OCI-LY7 (cell line): ENCODE measurements around the gene SLC5A11. TPM values are rescaled to one million over a fixed set of nuclear protein-coding genes. Genes with fewer than 3 reads are reported as not detected.

Experiments used
- BruUV-seq: library from RNA; stranded (reverse); fragments of 400-500 nt; replicated peaks from 2 replicates; lab custom pipeline; 2021; lab: Mats Ljungman, UMichigan
- CTCF ChIA-PET: fragments of 300-600 bp; sonication (Branson Sonifier 250); formaldehyde crosslinking; loops from one replicate; lab custom pipeline; 2022; ENCODE audit warnings: antibody characterized with exemption; ENCODE audit not compliant: unreplicated experiment; lab: Charles Lee
- POLR2A ChIA-PET: fragments of 300-600 bp; sonication (Branson Sonifier 250); formaldehyde crosslinking; loops from one replicate; lab custom pipeline; 2022; ENCODE audit warnings: antibody characterized with exemption; lab: Charles Lee
- DNase-seq: peaks from one replicate; pipeline ENCODE4 v3.0.0-alpha.2; 2015; ENCODE audit warnings: low spot score
- H2AFZ ChIP-seq: fragments of 200-600 bp; sonication (generic), shearing (Covaris generic); 2 replicates; pipeline ENCODE4 v1.6.1; 2014; ENCODE audit warnings: mild to moderate bottlenecking, antibody characterized with exemption, low read length, moderate library complexity
- H3K27ac ChIP-seq: fragments of 200-600 bp; sonication (generic); 2 replicates; pipeline ENCODE4 v1.5.1; 2014; ENCODE audit warnings: mixed run types, low read depth, mild to moderate bottlenecking, moderate library complexity, low read length, inconsistent platforms; ENCODE audit not compliant: poor library complexity, severe bottlenecking
- H3K36me3 ChIP-seq: fragments of 200-600 bp; sonication (generic); 2 replicates; pipeline ENCODE4 v1.6.1; 2014; ENCODE audit warnings: mild to moderate bottlenecking, antibody characterized with exemption, low read length, moderate library complexity, mixed read lengths; ENCODE audit not compliant: insufficient read depth
- H3K4me1 ChIP-seq: fragments of 200-600 bp; sonication (generic); 2 replicates; pipeline ENCODE4 v1.5.1; 2014; ENCODE audit warnings: mild to moderate bottlenecking, low read length; ENCODE audit not compliant: insufficient read depth, poor library complexity, severe bottlenecking
- H3K4me2 ChIP-seq: fragments of 200-600 bp; sonication (generic); 2 replicates; pipeline ENCODE4 v1.6.1; 2014; ENCODE audit warnings: mild to moderate bottlenecking, low read length
- H3K4me3 ChIP-seq: fragments of 200-600 bp; sonication (generic); 2 replicates; pipeline ENCODE4 v1.5.1; 2014; ENCODE audit warnings: mild to moderate bottlenecking, low read depth, low read length; ENCODE audit not compliant: poor library complexity, severe bottlenecking
- H3K79me2 ChIP-seq: fragments of 200-600 bp; sonication (generic); 2 replicates; pipeline ENCODE4 v1.6.1; 2016; ENCODE audit warnings: low read depth, mild to moderate bottlenecking, low read length, moderate library complexity, mixed read lengths; ENCODE audit not compliant: insufficient read depth
- H3K9me2 ChIP-seq: fragments of 200-600 bp; sonication (generic); 2 replicates; pipeline ENCODE4 v1.6.1; 2016; ENCODE audit warnings: mild to moderate bottlenecking, low read length, mixed read lengths; ENCODE audit not compliant: insufficient read depth
- H3K9me3 ChIP-seq: fragments of 200-600 bp; sonication (generic); 2 replicates; pipeline ENCODE4 v1.6.1; 2014; ENCODE audit warnings: mild to moderate bottlenecking, mixed run types, low read length, mixed read lengths
- H4K20me1 ChIP-seq: fragments of 200-600 bp; sonication (generic); 2 replicates; pipeline ENCODE4 v1.6.1; 2014; ENCODE audit warnings: mild to moderate bottlenecking, antibody characterized with exemption, low read length, moderate library complexity, mixed read lengths; ENCODE audit not compliant: insufficient read depth
- CTCF ChIP-seq: fragments of 200-600 bp; sonication (generic); conservative IDR thresholded peaks from 2 replicates; pipeline ENCODE4 v1.5.1; 2014; ENCODE audit warnings: mild to moderate bottlenecking, antibody characterized with exemption, low read length, moderate library complexity, mixed read lengths
- EZH2phosphoT487 ChIP-seq: fragments of 200-600 bp; sonication (generic); IDR thresholded peaks from 2 replicates; pipeline ENCODE4 v1.6.1; 2018; ENCODE audit warnings: low read depth, borderline replicate concordance, mild to moderate bottlenecking, mixed run types, antibody characterized with exemption, low read length, moderate library complexity, mixed read lengths
- intact Hi-C: fragments of 100-400 bp; cut with micrococcal nuclease; formaldehyde crosslinking; loops from one replicate; pipeline ENCODE4 v1.10.0; 2022; ENCODE audit not compliant: unreplicated experiment
- total RNA-seq, 2 experiments: library from RNA; depleted of rRNA in 1 of 2; stranded (reverse); fragments of >200 nt in 1 of 2; shearing (Covaris generic) in 1 of 2; gene quantifications; 2 replicates each; pipeline ENCODE4 v1.2.3, GENCODE V29; 2014 to 2022

SLC5A11 gene
- total RNA-seq, 2 experiments from 2014 or later = 1.0 TPM

GRCh38 chr16:24816688-24817087 lies 29.1 kb upstream of the SLC5A11 start:
- Histone ChIP-seq H3K9me3 (no peaks in the 10 kb centered on the region), H2AFZ (no peak overlapping the region), H3K36me3 (peaks cover 94% of the 10 kb centered on the region), H3K4me3 (no peak overlapping the region), H3K79me2 (no peaks in the 10 kb centered on the region), H3K27ac (no peak overlapping the region), H3K9me2 (no peaks in the 10 kb centered on the region), H3K4me1 (no peaks in the 10 kb centered on the region), H3K4me2 (no peak overlapping the region), H4K20me1 (no peaks in the 10 kb centered on the region)
- ChIA-PET CTCF (no interaction called here), POLR2A (interaction anchor here (0.6 kb wide), 1 partner anchor 24 kb away, joined by 7 read pairs; no protein-coding TSS in a partner anchor)
- intact Hi-C loops = loop anchor here (10.0 kb wide), 1 partner anchor 252 kb away; no protein-coding TSS in a partner anchor
- DNase-seq = no peak
- BruUV-seq = no TSS peak
- TF ChIP-seq EZH2phosphoT487 (no peak), CTCF (no peak)

DNA sequence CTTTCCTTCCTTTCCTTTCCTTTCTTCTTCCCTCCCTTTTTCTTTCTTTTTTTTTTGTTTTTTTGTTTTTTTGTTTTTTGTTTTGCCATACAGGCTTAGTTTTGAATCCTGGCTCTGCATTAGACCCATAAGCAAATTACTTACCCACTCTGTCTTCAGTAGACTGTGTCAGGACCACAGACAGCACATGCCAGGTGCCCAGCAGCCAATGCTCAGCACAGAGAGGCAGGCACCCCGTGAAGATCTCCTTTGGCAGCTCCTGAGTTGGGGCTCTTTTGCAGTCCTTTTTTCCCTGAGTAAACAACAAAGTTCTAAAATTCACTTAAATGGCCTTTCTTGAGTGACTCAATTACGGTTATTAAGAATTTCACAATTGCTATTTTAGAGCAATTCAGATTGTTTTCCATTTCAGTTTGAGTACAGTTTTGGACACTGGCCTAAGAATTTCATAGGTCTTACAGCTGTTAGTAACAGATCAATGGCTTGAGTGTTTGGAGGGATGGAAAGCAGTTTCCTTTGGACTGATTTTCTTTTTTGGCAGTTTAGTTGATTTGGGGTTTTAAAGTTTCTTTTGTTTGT lies 26.2 kb upstream of the SLC5A11 start:
- intact Hi-C loops = loop anchor here (10.0 kb wide), 1 partner anchor 255 kb away; no protein-coding TSS in a partner anchor
- no peak overlapping the region for H3K4me2 ChIP-seq
- no peaks in the 10 kb centered on the region for H3K9me2 ChIP-seq
- no peaks in the 10 kb centered on the region for H3K9me3 ChIP-seq
- no peaks in the 10 kb centered on the region for H3K79me2 ChIP-seq
- no peaks in the 10 kb centered on the region for H4K20me1 ChIP-seq
- H3K4me1 ChIP-seq = no peaks in the 10 kb centered on the region
- no peak overlapping the region for H2AFZ ChIP-seq
- no peak overlapping the region for H3K4me3 ChIP-seq
- no TSS peak for BruUV-seq
- ChIA-PET CTCF (no interaction called here), POLR2A (no interaction called here)
- no peak for TF ChIP-seq CTCF
- no peak for TF ChIP-seq EZH2phosphoT487
- H3K27ac ChIP-seq = no peak overlapping the region
- DNase-seq = no peak
- H3K36me3 ChIP-seq = peaks cover 97% of the 10 kb centered on the region

DNA sequence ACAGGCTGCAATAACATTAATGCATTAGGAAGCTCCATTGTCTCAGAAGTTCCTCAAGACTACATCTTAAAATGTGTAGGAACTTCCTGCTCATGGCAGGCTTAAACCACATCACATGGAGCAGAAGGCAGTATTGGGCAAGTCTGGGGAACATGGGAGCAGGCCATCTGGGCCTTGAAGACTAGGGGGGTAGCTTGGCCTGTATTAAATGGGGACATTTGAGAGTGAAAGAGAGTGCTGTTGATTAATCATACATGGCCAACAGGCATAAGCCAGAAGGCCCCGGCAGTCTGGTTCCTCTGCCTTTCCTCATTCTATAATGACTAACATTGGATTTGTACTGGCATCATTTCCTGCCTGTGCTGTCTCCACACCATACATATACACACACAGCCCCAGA lies 25.2 kb upstream of the SLC5A11 start:
- Histone ChIP-seq H4K20me1 (no peaks in the 10 kb centered on the region), H2AFZ (no peak overlapping the region), H3K4me3 (no peak overlapping the region), H3K36me3 (peaks cover 97% of the 10 kb centered on the region), H3K4me2 (no peak overlapping the region), H3K9me2 (no peaks in the 10 kb centered on the region), H3K4me1 (no peaks in the 10 kb centered on the region), H3K27ac (no peak overlapping the region), H3K9me3 (no peaks in the 10 kb centered on the region), H3K79me2 (no peaks in the 10 kb centered on the region)
- no TSS peak for BruUV-seq
- TF ChIP-seq CTCF = no peak
- no peak for TF ChIP-seq EZH2phosphoT487
- no peak for DNase-seq
- POLR2A ChIA-PET = no interaction called here
- CTCF ChIA-PET = no interaction called here
- intact Hi-C loops = no loop called here
